Stimulated activated CD4-positive, alpha-beta T cell treated with anti-CD3 and anti-CD28 coated beads, Interleukin-1b, Interleukin-23, amount 100 ng/mL, for 48 hours (primary cell): ENCODE data around the gene RNF220.
"Not testable (repeated sequence)": the region's sequence is repeated elsewhere in the genome, so short reads cannot be mapped to it uniquely, and the experiment has no call there.

Source experiments
- DNase-seq: peaks from one replicate; pipeline ENCODE4 v3.0.0-alpha.2; 2020

The RNF220 gene

DNA sequence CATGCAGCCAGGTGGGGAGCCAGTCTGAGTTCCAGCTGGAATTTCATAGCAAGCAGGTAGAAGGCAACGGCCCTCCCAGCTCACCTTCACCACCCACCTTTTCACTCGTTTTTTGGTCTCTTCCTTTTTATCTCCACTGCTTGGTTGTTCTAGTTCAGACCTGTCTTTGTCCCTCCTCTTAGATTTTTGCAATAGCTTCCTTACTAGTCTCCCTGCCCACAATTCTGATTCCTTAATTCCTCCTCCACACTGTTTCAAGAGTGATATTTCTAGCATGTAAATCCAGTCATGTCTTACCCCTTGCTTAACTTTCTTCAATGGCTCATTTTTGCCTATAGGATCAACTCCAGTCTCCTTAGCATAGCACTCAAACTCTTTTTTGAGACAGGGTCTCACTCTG is 149.7 kb downstream of the RNF220 start:
- no peak for DNase-seq

DNA sequence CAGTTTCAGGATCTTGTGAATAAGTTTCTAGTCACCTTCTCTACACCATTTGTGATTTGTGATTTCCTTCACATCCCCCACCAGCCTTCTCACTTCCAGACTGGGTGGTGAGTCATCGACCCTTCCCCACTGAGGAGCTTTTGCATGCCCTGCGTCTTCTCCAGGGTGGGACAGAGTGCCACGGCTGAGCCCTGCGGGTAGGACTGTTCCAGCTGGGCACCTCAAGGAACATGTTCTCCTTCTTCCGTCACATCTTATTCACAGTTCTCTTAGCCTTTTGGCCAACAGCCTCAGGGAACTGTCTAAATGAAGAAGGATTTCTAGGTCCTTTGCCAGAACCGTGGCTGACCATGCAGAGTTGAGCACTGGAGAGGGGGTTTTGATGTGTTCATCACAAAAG is 152.7 kb downstream of the RNF220 start:
- no peak for DNase-seq

DNA sequence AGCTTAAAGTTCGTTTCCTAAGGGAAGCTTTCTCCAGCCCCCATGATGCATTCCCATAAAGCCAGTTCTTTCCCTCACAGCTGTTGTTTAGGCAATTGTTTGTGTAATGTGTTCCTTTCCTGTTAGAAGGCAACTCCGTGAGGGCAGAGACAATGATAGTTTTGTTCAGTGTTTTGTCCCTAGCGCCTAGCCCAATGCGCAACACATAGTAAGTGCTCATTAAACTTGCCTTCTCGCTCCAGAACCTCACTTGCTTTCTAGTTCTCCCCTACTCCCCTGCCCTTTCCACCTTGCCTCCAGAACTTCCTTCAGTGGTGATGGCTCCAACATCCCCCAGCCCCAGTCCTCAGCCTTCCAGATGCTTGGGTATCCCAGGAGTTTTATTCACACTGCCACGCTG is 153.8 kb downstream of the RNF220 start:
- DNase-seq, result no peak

DNA sequence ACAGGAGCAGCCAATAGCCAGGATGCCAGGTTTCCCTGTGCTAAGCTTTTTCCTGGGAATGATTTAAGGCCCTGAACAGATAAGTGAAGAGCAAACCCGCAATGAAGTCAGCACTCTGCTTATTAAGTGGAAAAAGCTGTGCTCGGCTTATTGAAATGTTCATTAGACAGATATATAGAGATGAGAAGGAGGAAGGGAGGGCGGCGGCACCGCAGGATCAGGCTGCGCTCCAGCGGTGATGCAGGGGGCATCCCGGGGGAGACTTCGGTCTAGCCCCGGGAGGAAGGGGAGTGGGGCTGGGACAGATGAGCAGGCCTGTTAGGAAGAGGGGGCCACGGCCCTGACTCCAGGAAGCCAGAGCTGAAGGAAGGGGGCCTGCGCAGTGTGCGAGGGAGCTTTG is 154.3 kb downstream of the RNF220 start:
- DNase-seq, result no peak

DNA sequence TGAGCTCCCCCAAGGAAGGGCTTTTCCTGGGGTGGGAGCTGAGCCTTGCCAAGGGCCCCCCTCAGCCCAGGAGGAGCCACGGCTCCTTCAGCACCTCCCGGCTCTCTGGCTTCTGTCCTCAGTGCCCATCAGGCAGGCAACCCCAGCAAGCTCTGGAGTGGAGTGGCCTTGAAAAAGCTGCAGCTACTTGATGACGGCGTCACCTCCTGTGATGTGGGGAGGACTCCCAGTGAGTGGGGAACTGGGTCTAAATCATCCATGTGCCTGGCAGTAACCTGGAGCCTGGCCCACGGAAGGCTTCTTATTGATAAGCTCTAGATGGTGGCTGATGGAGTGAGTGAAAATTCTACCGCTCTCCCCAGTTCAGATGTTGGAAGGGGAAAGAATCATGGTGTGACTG is 154.9 kb downstream of the RNF220 start:
- DNase-seq, result no peak

DNA sequence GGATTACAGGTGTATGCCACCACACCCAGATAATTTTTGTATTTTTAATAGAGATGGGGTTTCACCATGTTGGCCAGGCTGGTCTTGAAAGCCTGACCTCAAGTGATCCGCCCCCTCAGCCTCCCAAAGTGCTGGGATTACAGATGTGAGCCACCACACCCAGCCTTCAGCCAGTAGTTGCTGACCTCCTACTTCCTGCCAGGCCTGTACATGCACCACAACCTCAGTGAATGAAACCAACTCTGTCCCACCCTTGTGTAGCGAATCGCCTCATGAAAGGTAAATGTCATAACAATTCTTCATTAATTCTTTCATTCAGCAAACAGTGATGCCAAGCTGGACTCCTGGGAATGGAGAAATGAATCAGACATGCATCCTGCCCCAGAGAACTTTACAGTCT is 155.6 kb downstream of the RNF220 start:
- DNase-seq, result not testable (repeated sequence)

DNA sequence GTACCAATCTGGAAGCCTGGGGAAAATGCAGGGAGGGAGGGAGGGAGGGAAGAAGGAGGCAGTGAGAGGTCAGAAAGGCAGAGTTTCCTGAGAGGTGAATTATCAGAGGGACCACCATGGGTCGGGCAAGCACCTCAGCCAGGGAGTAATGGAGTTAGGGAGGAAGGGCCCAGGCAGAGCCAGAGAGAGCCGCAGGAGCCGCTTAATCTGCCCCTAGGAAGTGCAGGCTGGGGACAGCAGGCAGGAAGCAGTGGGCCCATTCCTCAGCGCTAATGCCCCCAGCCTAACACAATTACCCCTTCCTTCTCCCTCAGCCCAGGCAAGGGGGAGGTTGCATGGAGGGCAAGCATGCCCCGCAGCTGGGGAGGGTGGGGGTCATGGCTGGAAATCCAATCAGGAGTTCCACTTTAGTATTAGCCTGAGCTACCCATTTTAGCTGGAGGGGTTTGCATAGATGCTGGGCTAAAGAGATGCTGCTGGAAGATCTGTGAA is 160.2 kb downstream of the RNF220 start:
- DNase-seq, result no peak

DNA sequence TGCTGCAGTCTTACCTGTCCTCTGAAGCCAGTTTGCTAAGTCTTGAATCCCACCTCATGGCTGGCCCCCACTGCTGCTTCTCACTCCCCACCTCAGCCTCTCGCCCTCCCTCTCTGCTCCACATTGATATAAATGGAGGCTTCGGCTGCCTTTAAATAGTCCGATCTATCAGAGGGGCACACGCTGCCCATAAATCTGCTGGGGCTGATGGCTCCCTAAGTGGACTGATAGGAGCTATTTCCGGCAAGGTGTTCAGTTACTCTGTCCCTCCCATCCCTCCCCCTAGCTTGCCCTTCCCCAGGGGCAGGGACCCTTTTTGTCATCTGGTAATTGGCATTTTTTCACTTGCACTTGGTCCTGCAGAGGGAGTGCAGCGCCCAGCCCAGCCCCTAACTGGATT is 160.8 kb downstream of the RNF220 start:
- DNase-seq, result no peak

DNA sequence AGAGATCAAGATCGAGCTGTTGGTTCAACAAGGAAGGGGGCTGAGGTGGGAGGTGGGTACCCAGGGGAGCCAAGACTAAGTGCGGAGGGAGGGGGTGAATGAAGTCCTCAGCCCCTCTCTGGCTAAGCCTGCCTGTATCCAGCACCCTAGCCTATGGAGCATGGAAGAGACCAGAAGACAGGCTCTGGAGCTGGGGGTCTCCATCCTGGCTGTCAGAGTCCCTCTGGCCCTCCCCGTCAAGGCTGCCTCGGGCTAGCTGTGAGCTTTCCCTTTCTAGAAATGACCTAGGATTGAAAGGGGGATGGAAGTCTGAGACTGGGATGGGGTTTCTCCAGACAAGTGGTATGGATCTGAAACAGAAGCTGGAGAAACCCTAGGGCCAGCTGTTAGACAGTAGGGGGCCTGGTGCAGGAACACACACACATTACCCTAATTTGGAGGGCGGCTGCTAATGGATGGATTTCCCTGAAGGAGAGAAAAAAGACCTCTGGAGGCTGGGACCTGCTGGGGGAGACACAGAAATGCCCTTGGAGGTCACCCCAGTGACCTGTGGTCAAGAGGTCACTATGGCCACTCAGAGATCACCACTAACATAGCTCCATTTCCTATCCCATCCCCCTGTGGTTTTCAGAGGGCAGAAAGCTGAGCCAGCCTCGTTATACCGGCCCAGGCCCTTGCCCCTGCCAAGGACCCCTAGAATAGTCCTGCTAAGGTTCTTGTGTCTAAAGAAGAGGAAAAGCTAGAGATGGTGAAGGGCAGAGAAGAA is 161.4 kb downstream of the RNF220 start:
- no peak for DNase-seq

DNA sequence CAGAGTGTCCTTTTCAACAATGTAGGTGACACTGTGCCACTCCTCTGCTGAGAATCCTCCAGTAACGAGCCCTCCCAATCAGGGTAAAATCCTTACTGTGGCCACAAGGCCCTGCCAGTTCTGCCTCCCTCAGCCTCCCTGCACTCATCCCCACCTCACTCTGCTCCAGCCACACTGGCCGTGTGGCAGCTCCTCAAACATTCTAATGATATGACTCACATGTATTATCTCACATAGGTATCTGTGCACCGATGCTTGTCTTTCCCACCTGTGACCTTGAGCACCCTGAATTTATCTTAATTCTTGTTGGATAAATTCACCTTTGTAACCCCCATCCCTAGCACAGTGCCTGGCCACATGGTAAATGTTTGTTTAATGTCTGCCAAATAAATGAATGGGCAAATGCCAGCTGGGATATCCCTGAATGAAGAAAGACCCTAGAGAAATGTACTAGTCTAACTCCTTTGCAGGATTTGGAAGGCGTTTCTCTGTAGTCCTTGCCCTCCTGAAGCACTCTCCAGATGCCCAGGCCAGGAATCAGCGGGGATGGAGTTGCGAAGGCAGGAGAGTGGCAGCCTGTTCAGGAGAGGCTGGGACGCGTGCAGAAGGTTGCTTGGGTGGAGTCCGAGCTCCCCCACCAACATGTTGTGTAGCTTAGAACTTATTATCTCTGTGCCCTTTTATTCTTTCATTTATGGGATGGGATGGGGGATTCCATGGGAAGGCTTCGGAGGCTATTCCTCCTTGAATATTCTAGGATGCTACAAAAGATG is 163.3 kb downstream of the RNF220 start:
- DNase-seq, result no peak

DNA sequence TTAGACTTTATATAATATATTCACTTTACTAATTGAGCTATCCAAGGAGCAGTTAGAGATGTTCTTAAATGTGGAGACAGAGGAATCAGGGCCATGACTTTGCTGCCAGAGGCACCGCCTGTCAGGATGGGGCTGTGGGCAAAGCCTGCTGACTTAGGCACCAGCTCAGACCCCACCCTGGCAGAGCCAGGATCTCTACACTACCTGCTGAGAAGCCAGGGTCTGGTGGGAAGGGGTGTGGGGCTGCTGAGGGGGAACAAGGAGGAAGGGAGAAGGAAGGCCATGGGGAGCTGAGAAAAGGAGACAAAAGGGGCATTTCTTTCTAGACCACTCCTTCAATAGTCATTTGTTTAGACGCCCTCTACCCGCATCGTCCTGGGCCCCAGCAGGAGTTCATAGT is 164.4 kb downstream of the RNF220 start:
- DNase-seq, result no peak

DNA sequence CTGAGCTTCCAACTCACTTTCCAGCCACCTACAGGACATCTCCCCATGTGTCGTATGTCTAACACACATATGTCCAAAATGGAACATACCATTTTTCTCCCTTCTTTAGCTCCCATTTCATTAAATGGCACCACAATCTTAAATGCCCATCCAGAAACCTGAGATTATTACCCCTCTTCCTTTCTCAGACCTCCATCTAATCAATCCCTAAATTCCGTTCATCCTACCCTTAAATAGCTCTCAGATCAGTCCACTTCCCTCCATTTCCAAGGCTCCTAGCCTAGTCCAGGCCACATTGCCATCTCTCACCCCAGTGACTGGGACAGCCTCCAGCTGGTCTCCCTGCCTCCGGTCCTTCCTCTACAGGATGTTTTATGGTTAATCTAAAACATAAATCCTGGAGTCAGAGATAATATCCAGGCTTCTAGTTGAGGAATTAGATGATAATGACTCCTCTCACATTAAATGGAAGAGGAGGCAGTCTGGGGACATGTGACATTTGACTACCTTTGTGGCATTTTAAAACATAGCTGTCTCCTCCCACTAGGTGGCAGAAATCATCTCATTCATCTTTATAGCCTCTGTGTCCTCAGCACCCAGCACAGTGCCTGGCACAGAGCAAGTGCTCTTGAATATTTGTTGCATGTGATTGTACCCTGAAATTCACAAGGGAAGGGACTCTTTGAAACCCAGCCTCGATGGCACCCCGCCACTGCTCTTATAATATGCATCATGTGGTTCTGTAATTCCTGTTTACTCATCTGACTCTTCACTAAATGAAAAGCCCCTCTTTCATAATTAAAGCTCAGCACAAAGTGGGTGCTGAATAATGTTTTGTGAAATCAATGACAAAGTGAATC is 166.9 kb downstream of the RNF220 start:
- DNase-seq, result no peak

DNA sequence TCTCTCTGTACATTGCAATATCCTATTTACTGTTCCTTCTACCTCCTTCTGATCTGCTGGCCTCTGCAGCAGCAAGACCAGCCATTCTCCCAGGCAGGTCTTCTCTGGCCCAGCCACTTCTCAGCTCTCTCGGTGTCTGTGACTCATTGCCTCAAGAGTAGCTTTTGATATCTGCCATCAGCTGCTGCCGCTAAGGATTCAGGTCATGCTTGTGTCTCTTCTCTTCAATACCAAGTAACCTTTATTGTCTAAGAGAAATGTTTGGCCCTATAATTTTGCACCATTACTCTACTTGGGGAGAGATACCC is 167.5 kb downstream of the RNF220 start:
- DNase-seq, result no peak

DNA sequence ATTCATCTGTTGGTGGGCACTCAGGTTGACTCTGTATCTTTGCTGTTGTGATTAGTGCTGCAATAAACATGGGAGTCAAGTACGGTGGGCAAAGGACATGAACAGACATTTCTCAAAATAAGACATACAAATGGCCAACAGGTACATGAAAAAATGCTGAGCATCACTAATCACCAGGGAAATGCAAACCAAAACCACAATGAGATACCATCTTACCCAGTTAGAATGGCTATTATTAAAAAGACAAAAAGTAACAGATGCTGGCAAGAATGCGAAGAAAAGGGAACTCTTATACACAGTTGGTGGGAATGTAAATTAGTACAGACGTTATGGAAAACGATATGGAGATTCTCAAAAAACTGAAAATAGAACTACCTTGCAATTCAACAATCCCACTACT is 170.3 kb downstream of the RNF220 start:
- no peak for DNase-seq

DNA sequence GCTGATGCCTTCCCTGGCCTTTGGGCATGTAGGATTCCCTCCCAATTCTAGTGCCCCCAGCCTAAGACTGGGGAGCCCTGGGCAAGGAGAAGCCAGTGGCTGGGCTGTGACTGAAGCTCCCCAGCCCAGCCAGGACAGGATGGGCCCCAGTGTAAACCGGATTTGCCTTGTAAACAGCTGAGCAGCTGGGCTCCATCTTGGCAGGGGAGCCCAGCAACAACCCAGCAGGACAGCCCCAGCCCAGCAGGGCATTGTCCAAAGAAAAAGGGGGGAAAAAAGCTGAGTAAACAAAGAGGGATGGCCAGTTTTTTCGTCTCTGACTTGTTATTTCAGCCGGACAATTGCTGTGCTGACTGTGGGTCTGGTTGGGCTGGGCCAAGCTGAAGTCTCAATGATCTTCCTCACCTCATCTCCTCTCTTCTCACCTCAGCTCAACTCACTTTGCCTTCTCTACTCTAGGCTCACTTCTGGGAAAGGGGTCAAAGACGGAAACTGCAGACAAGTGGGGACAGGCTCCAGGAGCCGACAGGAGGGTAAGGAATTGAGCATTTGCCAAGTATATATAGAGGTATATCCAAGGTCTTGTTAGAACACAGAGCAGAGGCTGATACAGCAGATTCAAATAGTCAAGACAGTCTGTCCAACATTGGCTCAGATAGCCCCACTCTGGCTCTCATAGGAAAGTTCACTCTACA is 171.5 kb downstream of the RNF220 start:
- DNase-seq, result no peak

DNA sequence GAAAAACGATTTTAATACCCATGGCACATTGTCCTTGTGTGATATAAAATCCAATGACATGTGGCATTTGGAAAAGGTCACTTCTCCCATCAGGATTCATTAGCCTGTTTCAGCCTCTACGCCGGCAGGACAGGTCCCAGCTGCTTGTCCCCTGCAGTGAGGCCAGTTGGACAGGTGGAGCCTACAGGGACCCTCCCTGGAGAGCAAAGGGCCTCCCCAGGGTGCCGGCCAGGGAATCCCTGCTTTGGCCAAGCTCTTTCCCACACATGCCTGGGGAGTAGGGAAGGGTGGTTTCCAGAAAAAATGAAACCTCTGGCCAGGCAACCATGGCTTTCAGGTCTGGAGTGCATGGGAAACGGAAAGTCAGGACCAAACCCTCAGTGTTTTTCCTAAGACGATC is 176.2 kb downstream of the RNF220 start:
- no peak for DNase-seq

DNA sequence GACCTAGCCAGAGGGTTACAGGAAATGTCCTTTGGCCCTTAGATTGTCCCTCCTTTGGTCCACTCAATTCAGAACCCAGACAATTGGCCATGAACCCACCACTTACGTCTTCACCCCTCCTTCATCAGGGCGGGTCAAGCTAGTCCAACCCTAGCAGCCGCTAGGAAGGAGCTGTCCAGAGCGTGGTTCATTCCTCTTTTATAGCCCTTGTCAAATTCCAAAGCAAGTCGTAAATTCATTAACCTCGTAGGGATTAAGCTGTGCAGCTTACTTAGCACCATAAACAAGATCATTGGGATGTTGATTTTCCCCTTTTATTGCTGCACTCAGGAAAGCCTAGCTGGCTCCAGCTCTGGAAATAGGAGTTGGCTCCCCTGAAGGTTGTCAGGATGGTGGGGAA is 179.1 kb downstream of the RNF220 start:
- DNase-seq, result no peak

DNA sequence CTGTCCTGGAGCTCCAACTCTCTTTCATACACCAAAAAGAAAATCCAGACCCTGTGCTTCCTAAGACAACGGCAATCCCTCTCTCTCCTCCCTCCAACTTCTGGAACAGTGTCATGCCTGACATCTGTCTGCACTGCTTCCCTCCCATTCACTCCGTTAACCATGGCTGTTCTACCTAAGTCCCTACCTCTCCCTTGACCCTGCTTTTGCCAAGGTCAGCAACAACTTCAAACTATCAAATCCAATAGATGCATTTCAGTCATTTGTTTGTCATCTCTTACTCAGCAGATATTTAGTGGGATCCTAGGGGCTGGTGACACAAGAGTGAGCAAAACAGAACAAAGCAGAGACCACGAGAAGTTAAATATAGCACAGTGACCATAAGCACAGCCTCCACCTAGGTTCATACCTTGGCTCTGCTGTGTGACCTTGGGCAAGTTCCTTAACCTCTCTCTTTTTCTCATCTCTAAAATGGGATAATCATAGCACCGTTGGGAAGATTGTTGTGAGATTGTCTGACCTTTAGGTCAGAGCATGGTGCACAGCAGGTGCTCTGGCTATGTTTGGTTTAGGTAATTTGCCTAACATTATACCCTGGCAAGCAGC is 180.4 kb downstream of the RNF220 start:
- no peak for DNase-seq

DNA sequence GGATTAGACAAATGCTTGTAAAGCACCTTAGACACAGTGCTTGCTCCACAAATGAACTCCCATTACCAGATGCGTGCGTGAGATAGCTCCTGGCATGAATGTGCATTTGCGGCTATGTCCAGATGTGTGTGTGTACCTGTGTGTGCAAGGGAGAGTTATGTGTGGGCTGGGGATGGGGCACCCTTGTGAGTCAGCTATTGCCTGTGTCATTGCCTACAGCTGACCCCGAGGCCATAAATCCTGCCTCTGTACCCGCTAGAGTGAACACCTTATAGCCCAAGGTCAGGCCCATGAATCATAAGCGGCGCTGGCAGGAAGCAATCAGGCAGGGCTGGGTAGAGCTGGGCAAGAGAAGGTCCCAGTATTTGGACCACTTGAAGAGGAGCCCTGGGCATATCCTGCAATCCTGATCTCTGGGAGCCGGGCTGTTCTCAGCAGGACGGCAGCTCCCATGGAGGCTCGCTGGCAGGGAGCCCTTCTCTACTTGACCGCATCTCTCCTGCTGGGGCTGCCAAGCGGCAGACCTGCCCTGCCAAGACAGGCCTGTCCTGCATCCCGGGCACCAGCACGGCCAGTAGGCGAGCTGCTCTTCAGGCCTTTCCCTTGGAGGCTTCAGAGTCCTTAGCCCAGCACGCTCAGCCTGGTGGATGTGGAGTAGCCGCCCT is 182.9 kb downstream of the RNF220 start:
- DNase-seq, result no peak

DNA sequence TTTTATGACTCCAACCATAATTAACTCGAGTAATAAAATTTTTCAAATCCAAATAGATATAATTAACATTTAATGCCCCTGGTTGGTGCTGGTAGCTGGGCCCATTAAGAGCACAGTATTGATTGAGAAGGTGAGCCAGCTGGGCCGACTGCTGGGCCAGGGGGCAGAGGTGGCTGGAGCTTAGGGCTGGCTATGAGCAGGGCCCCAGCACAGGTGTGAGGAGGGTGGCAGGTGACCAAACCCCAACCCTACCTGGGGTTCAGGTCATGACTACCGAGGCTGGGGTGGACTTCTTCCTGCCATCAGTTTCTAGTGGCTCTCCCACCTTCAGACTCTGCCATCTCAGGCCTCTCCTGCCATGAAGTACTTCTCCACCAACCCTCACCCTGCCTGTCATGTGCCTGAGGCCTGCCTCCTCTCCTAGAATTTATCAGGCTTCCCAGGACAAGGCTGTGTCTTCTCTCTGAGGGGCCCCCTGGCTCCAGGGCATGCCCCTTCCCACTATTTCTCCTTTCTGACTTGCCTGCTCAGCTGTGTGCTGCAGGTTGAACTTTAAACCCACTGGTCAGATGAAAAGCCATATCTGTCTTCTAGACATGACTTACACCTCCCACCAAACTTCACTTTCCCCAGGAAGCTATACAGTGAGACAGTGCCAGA is 183.6 kb downstream of the RNF220 start:
- DNase-seq, result no peak

DNA sequence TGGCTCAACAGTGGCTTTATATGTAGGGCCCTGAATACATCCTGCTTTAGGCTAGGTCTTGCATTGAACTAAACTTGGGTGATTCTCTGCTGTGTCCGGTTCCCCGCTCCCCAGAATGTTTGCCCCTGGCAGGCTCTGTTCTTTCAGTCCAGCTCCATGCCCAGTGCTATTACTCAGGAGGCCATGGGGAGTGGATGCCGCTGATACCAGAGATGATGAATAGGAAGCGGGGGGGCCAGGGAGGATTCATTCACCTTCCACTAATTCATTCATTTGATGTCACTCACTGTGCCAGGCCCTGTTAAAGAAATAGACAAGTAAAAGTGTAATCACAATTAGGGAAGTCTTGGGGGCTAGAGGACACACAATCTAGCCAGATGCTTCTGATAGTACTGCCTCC is 185.4 kb downstream of the RNF220 start:
- DNase-seq, result no peak
